Activated CD4-positive, alpha-beta T cell treated with anti-CD3 and anti-CD28 coated beads, Interleukin-2, amount 10 ng/mL, durations not matched to agents 24 days and 14 days (primary cell): ENCODE data around the gene ATG9B. TPM values are rescaled to one million over a fixed set of nuclear protein-coding genes. Genes with fewer than 3 reads are reported as not detected.
A peak's percentile ranks its signal among the peaks of the same experiment; 100 is the strongest.

Experiments
- DNase-seq: peaks from one replicate; pipeline ENCODE4 v3.0.0; 2022
- H3K27ac Mint-ChIP-seq: one replicate; pipeline ENCODE4 v1.8.0; 2022; ENCODE audit warnings: mild to moderate bottlenecking, mixed read lengths
- H3K27me3 Mint-ChIP-seq: one replicate; pipeline ENCODE4 v1.8.0; 2022; ENCODE audit warnings: mixed read lengths
- H3K36me3 Mint-ChIP-seq: one replicate; pipeline ENCODE4 v1.8.0; 2022; ENCODE audit warnings: low read depth, mild to moderate bottlenecking, mixed read lengths
- H3K4me1 Mint-ChIP-seq: one replicate; pipeline ENCODE4 v1.8.0; 2021; ENCODE audit warnings: mixed read lengths
- H3K4me3 Mint-ChIP-seq: one replicate; pipeline ENCODE4 v1.8.0; 2022; ENCODE audit warnings: mild to moderate bottlenecking, moderate library complexity, mixed read lengths
- H3K9me3 Mint-ChIP-seq: one replicate; pipeline ENCODE4 v1.8.0; 2021; ENCODE audit warnings: mixed read lengths
- intact Hi-C: fragments of 100-400 bp; cut with micrococcal nuclease; formaldehyde crosslinking; loops from one replicate; pipeline ENCODE4 v1.15.1; 2023
- total RNA-seq: library from RNA; stranded (reverse); gene quantifications from 2 replicates; pipeline ENCODE4 v1.2.3, GENCODE V29; 2022

ATG9B gene
- total RNA-seq, 1 donor from 2014 or later, result 7.5 TPM

DNA sequence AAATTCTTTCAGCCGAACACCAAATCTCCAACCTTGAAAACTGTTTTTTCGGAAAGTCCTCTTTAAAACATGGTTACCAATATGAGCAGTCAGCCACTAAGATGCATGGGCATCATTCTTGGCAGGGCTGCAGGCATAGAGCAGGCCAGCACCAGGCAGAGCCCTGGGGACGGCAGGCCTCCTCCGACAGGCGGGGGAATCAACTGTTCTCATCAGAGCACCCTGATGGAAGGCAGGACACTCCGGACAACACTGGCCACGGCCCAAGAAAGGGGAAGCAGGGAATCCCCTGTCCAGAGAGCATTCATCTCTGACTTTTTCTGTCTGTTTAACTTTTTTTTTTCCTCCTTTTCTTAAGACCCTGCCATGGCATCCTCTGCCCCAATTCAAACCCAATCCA lies 34.8 kb downstream of the ATG9B start:
- no peak for DNase-seq
- Mint-ChIP-seq H3K4me1 (peaks cover 26% of the 10 kb centered on the region), H3K4me3 (no peak overlapping the region), H3K9me3 (no peaks in the 10 kb centered on the region), H3K27ac (no peak overlapping the region), H3K36me3 (no peaks in the 10 kb centered on the region), H3K27me3 (peaks cover 12% of the 10 kb centered on the region)
- intact Hi-C loops, result loop anchor here (5.0 to 10.0 kb wide), 2 partner anchors 212 to 635 kb away; no protein-coding TSS in a partner anchor

DNA sequence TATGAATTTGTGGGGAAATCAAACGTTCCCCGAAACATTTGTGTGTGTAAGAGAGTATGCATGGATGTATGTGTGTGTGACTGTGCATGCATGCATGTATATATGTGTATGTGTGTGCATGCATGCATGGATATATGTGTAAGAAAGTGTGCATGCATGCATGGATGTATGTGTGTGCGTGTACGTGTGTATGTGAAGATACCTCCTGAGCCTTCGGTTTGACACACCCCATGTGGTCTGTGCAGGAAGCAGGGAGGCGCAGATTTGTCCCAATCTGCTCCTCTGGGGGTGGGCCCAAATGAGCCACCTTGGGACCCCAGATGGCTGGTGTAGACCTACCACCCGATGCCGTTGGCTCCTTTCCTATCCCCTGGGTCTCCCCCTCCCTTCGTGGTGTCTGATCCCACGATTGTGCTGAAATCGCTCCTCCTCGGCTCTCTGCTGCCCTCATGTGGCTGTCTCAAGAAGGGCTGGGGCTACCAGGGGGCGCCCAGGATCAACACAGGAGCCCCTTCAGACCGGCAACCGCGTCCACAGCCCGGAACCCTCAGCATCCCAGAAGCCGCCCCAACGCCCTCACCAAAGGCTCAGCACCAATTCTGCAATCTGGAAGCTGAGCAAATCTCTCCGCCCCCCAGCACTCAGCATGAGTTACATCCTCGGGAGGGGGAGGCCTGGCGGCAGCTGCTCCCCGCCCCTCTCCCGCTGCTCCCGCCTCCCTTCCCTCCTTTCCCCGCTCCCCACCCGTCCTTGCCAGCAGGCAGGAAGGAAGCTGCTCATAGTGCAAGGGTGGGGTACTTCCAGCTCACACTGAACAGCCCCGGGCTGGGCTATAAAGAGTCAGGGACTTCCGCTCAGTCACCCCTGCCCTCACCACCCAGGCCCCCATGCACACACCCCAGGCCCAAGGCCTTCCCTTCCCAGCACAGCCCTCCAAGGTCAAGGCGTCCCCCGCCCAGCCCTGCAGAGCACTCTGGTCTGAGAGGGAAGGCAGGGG lies 35.8 kb downstream of the ATG9B start:
- Mint-ChIP-seq H3K4me3 (peak overlapping the region; percentile 67), H3K36me3 (no peaks in the 10 kb centered on the region), H3K9me3 (no peaks in the 10 kb centered on the region), H3K4me1 (peaks cover 21% of the 10 kb centered on the region), H3K27me3 (peaks cover 16% of the 10 kb centered on the region), H3K27ac (peak overlapping the region; percentile 40)
- intact Hi-C loops, result loop anchor here (1.0 to 10.0 kb wide), 3 partner anchors 90 to 634 kb away; no protein-coding TSS in a partner anchor
- DNase-seq, result peak; percentile 91

DNA sequence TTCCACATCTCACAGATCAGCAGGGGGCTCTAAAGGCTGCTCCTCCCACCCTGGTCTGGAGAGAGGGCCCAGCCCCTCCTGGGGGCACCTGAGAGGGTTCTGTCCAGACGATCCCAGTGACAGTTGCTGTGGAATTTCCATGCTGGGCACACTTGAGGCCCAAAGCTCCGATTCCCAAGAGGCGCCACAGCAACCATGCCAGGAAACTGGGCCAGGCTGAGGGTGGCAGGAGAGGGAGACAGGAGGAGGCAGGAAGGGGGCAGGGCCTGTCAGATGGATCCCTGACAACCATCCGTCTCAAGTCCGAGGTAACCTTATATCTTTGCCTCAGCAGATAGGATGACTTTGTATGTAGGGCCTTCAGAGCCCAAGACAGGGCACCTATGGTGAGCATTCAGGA lies 37.7 kb downstream of the ATG9B start:
- Mint-ChIP-seq H3K4me3 (no peak overlapping the region), H3K36me3 (no peaks in the 10 kb centered on the region), H3K27ac (no peak overlapping the region), H3K4me1 (peaks cover 19% of the 10 kb centered on the region), H3K27me3 (peaks cover 33% of the 10 kb centered on the region), H3K9me3 (peaks cover 6% of the 10 kb centered on the region)
- intact Hi-C loops, result loop anchor here (1.0 to 10.0 kb wide), 4 partner anchors 12 to 632 kb away; no protein-coding TSS in a partner anchor
- DNase-seq, result no peak

DNA sequence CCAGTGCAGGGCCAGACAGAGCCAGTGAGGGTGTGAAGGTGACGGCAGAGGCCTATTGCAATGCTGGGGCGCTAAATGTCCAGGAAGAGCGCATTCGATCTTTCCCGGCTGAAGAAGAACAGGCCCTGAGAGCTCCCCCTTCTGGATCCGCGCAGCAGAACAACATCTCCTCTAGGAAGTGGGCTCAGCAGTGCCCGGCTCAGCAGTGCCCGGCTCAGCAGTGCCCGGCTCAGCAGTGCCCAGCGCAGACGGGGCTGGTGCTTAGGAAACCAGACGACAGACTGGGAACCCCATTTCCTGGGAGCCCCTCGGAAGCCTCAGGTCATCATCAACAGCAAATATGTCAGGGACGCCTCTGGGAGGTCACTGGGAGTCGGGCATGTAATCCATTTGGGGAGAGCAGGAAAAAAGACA lies 38.2 kb downstream of the ATG9B start:
- DNase-seq, result peak; percentile 87
- intact Hi-C loops, result loop anchor here (1.0 to 10.0 kb wide), 4 partner anchors 12 to 631 kb away; no protein-coding TSS in a partner anchor

DNA sequence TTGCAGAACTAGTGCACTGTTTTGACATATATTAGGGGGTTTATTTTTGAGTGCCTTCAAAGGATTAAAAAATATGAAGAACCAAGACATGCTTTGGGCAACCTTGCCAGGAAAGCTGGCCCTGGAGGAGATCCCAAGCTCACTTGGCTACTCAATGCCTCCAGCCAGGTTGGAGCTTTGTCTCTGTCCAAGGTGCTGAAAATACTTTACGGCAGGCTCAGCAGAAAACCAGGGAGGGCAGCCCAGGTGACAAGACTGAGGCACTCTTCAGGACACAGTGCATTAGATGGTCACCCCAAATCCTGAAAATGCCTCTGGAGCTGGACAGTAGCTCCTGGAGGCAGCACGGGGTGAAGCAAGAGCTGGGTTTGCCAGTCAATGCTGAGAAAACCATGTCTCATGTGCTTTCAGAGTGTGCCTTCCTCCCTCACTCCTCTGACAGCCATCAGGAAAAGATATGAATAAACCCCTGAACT lies 40.4 kb downstream of the ATG9B start:
- peaks cover 17% of the 10 kb centered on the region for H3K4me1 Mint-ChIP-seq
- intact Hi-C loops, result loop anchor here (10.0 kb wide), 1 partner anchor 629 kb away; no protein-coding TSS in a partner anchor

More for the DNA sequence above, 38.2 kb downstream of the ATG9B start:
- Mint-ChIP-seq H3K27ac (no peak overlapping the region), H3K27me3 (peaks cover 37% of the 10 kb centered on the region), H3K36me3 (no peaks in the 10 kb centered on the region), H3K4me3 (no peak overlapping the region), H3K9me3 (peaks cover 6% of the 10 kb centered on the region), H3K4me1 (peaks cover 19% of the 10 kb centered on the region)

DNA sequence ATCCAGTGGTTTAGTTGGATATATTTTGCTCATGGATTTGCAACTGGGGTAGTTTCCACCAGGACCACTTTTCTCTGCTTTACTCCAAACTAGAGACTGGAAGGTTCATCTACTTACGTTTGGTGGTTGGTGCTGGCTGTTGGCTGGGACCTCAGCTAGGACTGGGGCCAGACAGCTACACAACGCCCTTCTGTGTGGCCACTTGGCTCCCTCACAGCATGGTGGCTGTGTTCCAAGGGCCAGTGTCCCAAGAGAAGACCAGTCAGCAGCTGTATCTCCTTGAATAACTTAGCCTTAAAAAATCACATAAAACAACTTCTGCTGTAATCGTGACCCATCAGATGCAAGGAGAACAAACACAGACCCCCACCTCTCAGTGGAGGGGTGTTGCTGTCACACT lies 41.9 kb downstream of the ATG9B start:
- intact Hi-C loops, result loop anchor here (10.0 kb wide), 1 partner anchor 628 kb away; no protein-coding TSS in a partner anchor

More for the DNA sequence above, 40.4 kb downstream of the ATG9B start:
- H3K36me3 Mint-ChIP-seq, result no peaks in the 10 kb centered on the region
- peak; percentile 87 for DNase-seq
- peaks cover 53% of the 10 kb centered on the region for H3K27me3 Mint-ChIP-seq
- H3K27ac Mint-ChIP-seq, result no peak overlapping the region
- H3K9me3 Mint-ChIP-seq, result peaks cover 6% of the 10 kb centered on the region
- no peak overlapping the region for H3K4me3 Mint-ChIP-seq

DNA sequence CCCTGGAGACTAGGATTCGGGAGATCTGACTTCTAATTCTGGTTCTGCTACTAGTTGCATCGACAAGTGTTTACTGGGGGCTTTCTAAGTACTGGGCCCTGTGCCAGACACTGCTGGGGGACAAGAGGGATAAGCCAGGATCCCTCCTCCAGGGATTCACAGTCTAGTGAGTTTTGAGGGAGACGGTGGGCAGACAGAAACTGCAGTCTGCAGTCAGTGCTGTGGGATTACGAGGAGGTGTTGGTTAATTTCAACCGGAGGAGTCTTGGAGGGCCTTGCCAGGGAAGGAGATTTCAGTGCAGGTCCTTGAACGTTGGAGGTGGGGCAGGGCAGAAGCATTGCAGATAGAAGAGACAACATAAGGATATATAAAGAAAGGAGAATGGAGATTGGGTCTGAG lies 42.6 kb downstream of the ATG9B start:
- Mint-ChIP-seq H3K4me3 (no peak overlapping the region), H3K27me3 (peaks cover 63% of the 10 kb centered on the region), H3K27ac (no peak overlapping the region), H3K36me3 (peaks cover 4% of the 10 kb centered on the region), H3K9me3 (peaks cover 6% of the 10 kb centered on the region), H3K4me1 (peaks cover 21% of the 10 kb centered on the region)
- intact Hi-C loops, result loop anchor here (10.0 kb wide), 1 partner anchor 627 kb away; no protein-coding TSS in a partner anchor
- DNase-seq, result no peak

More for the DNA sequence above, 41.9 kb downstream of the ATG9B start:
- peaks cover 6% of the 10 kb centered on the region for H3K9me3 Mint-ChIP-seq
- H3K27ac Mint-ChIP-seq, result no peak overlapping the region
- H3K36me3 Mint-ChIP-seq, result peaks cover 1% of the 10 kb centered on the region
- H3K4me1 Mint-ChIP-seq, result peaks cover 15% of the 10 kb centered on the region
- no peak overlapping the region for H3K4me3 Mint-ChIP-seq
- DNase-seq, result no peak
- peaks cover 56% of the 10 kb centered on the region for H3K27me3 Mint-ChIP-seq

- H3K4me1 Mint-ChIP-seq, result peaks cover 15% of the 10 kb centered on the region
- H3K4me3 Mint-ChIP-seq, result no peak overlapping the region
- no peak for DNase-seq
- intact Hi-C loops, result loop anchor here (10.0 kb wide), 1 partner anchor 626 kb away; no protein-coding TSS in a partner anchor
- H3K27me3 Mint-ChIP-seq, result peaks cover 66% of the 10 kb centered on the region
- peaks cover 4% of the 10 kb centered on the region for H3K36me3 Mint-ChIP-seq
- H3K9me3 Mint-ChIP-seq, result peaks cover 6% of the 10 kb centered on the region
- no peak overlapping the region for H3K27ac Mint-ChIP-seq
Observed at GRCh38 chr7:150980663-150981062, 43.6 kb downstream of the ATG9B start.

- intact Hi-C loops, result loop anchor here (5.0 to 10.0 kb wide), 3 partner anchors 32 to 625 kb away; no protein-coding TSS in a partner anchor
- peaks cover 6% of the 10 kb centered on the region for H3K9me3 Mint-ChIP-seq
- H3K27ac Mint-ChIP-seq, result no peak overlapping the region
- H3K36me3 Mint-ChIP-seq, result peaks cover 4% of the 10 kb centered on the region
- H3K4me3 Mint-ChIP-seq, result no peak overlapping the region
- peaks cover 19% of the 10 kb centered on the region for H3K4me1 Mint-ChIP-seq
- H3K27me3 Mint-ChIP-seq, result peaks cover 64% of the 10 kb centered on the region
- no peak for DNase-seq
Observed at GRCh38 chr7:150979713-150980390, 44.4 kb downstream of the ATG9B start.

DNA sequence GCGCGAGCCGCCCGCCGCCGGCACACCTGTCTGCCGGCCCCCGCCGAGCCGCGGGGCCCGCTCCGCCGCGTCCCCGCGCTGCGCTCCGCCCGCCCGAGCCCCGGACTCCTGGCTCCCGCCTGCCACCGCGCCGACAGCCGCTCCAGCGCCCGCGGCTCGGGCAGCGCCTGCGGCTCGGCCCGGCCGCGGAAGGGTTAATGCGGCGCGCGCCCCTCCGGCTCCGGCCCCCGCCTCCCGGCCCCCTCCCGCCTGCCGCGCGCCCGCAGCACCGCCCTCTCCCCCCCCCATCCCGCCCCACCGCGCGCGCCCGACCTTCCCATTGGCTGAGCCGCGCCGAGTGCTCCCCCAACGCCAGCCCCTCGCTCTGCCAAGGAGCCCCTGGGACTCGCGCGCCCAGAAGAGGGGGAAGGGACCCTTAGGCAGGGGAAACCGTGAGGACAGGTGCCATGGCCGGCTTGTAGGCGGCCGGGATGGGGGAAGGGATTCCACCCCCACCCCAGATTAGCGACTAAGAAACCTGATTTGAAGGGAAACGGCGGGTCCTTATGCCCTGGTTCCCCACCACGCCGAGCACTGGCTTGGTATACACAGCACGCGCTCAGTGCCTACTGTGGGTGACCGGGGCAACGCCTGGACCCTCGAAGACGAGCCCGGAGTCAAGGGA lies 46.0 kb downstream of the ATG9B start, which contains the start of gene KCNH2:
Gene KCNH2 (minus strand): TSS at position 196 of the 664 bp plus-strand sequence. CDS start 408 bp downstream, outside the sequence.
- peak within 1 kb of the TSS; percentile 85 for H3K4me3 Mint-ChIP-seq
- DNase-seq, result peak; percentile 78
- peaks cover 58% of the 10 kb centered on the region for H3K27me3 Mint-ChIP-seq
- H3K4me1 Mint-ChIP-seq, result peaks cover 24% of the 10 kb centered on the region
- peaks cover 4% of the 10 kb centered on the region for H3K36me3 Mint-ChIP-seq
- intact Hi-C loops, result loop anchor here (5.0 to 10.0 kb wide), 2 partner anchors 34 to 137 kb away; no protein-coding TSS in a partner anchor
- H3K9me3 Mint-ChIP-seq, result peaks cover 5% of the 10 kb centered on the region
- H3K27ac Mint-ChIP-seq, result no peak within 1 kb of the TSS

DNA sequence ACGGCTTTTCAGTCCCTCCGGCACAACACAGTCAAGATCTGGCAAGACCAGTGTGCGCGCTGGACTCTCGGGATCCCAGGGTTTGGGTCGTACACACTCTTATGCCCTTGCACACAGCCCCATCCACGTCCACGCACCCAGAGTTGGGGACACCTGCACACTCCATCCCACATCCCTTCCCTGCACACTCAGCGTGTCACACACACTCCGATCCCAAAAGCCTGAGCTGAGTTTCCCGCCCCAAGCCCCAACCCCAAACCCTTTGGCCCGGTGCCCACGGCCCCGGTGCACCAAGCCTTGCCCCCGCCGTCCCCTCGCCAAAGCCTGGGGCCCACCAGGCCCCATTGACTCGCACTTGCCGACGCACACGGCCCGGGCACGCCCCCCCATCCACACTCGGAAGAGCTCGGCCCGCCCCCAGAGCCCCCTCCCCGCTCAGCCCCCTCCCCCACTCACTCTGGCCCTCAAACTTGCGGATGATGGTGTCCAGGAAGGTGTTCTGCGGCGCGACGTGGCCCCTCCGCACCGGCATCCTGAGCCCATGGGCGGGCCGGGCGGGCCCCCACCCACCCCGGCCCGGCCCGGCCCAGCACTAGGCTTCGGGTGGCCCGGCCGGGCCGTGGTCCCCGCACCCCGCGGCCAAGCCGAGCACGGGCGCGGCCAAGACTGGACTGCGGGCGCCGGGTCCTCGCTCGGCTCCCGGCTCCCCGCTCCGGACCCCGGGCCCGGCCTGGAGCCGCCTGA lies 46.7 kb downstream of the ATG9B start:
- no peak overlapping the region for H3K27ac Mint-ChIP-seq
- H3K4me1 Mint-ChIP-seq, result peaks cover 24% of the 10 kb centered on the region
- peaks cover 54% of the 10 kb centered on the region for H3K27me3 Mint-ChIP-seq
- no peaks in the 10 kb centered on the region for H3K9me3 Mint-ChIP-seq
- peaks cover 4% of the 10 kb centered on the region for H3K36me3 Mint-ChIP-seq
- intact Hi-C loops, result loop anchor here (5.0 to 10.0 kb wide), 2 partner anchors 35 to 137 kb away; no protein-coding TSS in a partner anchor
- no peak for DNase-seq
- H3K4me3 Mint-ChIP-seq, result peak overlapping the region; percentile 85
